Inflammatory macrophage (primary cell): ENCODE data around the gene NOS1AP.
"Not testable (repeated sequence)": the region's sequence is repeated elsewhere in the genome, so short reads cannot be mapped to it uniquely, and the experiment has no call there.

Experiments
- DNase-seq, 2 donors: peaks; one replicate each; pipeline ENCODE4 v3.0.0-alpha.2; 2020 to 2022

NOS1AP gene

DNA sequence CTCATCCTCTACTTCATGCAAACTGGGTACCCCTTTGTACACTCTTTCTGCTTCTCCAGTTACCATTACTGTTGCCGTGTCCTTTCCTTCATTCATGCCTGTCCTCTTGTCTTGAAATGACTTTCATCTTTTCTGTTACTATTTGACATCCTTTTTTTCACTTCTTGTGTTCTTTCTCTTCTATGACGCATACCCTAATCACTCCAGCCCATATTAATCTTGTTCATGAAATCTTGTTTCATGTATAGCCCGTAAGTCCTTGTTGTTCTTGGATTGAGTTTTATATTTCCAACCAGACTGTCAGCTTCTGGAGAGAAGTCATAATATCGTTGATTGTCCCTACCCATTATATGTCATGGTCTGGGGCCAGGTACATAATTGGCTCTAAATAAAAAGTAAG is 126.1 kb downstream of the NOS1AP start:
- DNase-seq, result no peak

DNA sequence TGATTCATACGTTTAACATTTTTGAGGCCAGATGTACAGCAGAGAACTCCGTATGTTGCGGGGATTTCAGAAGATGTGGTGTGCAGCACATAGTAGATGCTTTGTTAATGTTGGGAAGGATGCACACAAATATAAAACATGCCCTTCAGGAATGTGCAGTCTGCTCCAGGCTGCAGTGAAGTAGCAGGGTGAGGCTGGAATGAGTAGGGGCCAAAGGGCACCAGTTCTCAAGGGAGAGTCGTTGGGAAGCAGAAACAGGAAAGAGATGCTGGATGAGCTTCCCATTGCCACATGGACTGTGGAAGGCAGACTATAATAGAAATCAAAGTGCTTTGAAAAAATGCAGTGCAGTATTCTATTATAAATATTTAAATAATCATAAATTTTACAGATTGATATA is 126.9 kb downstream of the NOS1AP start:
- DNase-seq, result no peak

DNA sequence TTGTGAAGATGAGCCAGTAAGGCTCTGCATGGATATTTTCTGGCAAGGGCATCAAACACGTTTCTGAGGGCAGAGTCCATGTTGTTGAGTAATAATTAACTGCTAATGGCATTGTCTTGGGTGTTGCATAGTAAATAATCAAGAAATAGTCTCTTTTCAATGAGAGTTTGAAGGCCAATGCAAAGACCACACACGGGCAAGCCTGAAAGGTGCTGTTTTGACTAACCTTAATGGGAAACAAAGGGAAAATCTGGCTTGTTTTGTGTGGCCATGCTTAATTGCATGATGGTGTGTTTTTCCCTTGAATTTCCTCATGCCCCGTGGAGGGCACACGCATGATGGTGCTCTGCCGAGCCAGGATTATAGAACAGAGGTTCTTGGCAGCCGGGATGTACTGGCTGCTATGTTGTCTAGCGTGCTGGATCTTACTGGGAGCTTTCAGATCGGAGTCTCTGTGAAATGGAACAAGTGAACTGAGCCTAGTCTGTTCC is 127.6 kb downstream of the NOS1AP start:
- no peak for DNase-seq

DNA sequence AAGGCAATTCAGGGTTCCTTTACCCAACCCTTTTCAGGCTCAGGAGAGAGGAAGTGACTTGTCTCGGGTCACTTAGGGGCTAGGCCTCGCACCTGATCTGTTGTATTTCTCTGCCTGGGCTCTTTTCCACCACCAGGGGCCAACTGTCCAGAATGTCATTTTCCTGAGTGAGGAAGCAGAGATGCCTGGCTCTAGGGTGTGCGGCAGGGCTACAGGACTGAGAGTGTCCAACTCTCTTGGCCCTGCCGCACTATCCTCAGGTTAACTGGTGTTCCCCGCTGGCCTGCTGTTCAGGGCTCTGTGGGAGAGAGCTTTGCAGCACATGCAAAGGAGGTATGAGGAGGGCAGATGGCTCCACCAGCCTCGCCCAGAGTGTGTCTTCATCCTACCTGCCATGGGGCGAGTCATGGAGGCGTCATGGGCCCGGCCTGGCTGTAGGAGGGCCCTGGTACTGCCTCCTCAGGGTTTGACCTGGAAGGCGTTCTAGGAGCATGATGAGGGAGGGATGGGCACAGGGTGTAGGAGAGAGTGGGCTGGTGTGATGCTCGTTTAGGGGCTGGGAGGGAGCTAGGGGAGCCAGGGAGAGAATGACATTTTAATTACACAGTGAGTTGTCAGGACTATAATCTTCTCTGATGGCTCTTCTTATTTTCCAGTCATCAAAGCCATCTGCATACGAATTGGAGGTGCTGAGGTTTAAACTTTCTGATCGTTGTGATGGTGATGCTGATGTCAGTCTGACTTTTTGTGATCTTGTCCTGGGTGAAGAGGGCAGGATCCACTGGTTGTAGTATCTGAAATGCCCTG is 128.3 kb downstream of the NOS1AP start:
- no peak for DNase-seq

GRCh38 chr1:162200096-162200847 is 130.8 kb downstream of the NOS1AP start:
- no peak for DNase-seq

GRCh38 chr1:162201062-162201461 is 131.6 kb downstream of the NOS1AP start:
- not testable (repeated sequence) for DNase-seq

DNA sequence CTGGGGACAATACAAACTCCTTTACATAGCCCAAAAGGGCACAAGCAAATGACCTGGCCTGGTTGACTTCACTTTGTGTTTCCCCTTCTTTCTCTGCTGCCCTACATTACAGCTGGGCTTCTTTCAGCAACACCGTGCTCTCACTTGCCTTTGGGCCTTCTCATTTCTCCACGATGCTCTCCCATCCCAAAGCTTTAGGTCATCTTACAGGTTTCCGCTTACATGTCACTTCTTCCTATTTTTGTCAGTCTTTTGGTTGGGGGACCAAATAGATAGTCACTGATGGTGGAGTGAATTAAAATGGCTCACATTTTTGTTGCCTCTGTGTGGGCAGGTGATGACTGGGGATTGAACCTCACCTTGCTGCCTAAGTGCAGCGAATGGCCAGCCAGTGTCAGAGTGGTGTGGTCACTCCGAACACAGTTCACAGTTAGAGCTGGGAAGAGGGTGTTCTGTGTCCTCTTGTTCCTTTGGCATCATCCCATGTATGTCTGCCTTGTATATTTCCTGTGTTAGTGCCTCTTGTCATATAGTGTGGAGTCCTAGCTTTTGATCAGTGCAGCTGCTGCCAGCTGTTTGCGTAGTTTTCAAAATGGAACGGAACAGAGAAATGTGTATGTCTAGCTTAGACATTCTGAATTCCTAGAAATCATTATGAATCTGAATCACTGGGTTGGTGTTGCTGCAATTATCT is 134.8 kb downstream of the NOS1AP start:
- no peak for DNase-seq

DNA sequence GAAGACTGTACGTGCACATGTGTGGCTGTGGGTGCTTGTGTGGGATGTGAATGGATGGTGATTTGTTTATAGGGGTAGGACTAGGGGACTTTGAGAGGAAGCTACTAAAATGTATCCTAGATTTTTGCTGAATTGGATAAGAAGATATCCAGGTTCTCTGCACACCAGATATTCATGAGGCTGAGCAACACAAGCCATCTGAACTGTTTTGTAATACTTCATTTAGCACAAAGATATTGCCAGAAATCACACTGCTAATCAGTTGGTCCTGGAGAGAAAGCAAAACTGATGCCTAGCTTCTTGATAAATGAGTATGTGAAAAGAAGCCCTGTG is 135.3 kb downstream of the NOS1AP start:
- peak in 1 of 2 donors; percentile 20 for DNase-seq

- DNase-seq, result no peak
Observed at GRCh38 chr1:162206300-162206699, 136.8 kb downstream of the NOS1AP start.

- DNase-seq, result no peak
Observed at GRCh38 chr1:162206749-162207635, 137.5 kb downstream of the NOS1AP start.

DNA sequence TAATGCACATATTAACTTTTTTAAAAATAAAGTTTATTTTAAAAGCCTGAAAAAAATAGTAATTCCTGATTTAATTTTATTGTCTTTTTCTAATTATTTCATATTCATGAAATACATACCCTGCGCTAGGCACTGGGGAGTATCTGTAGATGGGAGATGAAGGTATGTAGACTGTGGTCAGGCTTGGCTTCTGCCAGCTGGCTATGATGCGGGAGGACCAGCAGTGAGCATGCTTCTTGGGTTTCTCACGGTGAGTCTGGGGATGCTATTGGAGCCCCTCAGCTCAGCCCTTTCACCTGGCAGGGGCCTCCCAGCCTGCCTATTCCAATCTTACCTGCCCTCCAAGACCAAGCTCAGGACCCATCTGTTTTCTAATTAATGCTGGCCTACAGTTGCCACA is 138.4 kb downstream of the NOS1AP start:
- DNase-seq, result no peak

DNA sequence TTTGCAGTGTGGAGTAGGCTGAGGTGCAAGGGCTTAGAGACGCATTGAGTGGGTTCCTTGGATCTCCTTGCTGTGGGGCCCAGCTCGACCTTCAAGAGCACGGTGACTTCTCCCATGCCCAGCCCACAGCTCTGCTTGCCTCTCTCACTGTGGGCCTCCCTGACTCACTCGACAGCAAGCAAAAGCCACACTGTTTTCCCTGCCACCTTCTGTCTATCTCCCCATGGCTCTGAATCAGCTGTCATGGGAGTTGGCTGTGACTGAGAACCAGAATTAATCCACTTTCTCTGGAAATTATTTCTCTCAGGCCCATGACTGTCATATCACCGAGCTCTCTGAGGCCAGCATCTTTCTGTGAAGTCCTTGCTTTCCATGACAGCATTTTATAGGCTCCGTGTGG is 140.7 kb downstream of the NOS1AP start:
- DNase-seq, result no peak

DNA sequence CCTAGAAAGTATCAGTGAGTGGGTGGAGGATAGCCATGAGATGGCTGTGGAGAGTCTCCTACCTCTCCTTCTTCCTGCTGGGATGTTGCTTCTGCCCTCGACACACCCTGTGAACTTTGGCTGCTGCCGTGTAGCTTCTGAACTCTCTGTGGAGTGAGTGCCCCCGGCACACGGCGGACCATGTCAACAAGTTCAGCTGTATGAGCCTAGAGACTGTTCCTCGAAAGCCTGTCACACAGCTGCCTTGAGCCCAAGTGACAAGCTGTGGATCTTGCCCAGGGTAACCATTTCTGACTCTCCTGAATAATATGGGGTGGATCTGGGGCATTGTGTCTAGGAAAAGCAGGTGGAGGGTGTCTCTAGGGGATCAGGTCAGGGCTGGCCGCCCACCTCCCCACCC is 143.2 kb downstream of the NOS1AP start:
- DNase-seq, result no peak

GRCh38 chr1:162213281-162213912 is 143.9 kb downstream of the NOS1AP start:
- no peak for DNase-seq

- DNase-seq, result no peak
Observed at GRCh38 chr1:162214202-162214601, 144.7 kb downstream of the NOS1AP start.

DNA sequence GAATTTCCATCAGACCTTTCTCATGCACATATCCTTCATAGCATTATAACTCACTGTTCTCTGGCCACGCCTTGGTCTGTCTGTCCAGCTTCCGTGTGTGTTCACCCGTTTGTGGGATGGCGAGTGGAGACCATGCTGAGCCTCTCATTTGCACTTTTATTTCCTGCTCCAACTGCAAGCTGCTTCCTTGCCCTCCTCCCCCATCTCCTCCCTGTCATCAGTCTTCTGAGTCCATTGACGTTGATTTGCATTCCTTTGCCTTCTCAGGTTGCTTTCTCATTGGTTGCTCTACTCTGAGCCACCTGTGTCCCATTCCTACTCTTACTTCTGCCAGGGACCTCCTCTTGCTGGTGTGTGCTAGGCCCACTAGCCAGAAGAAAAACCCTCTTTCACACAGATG is 146.4 kb downstream of the NOS1AP start:
- no peak for DNase-seq

GRCh38 chr1:162216604-162217003 is 147.1 kb downstream of the NOS1AP start:
- no peak for DNase-seq

GRCh38 chr1:162217706-162218105 is 148.2 kb downstream of the NOS1AP start:
- no peak for DNase-seq

DNA sequence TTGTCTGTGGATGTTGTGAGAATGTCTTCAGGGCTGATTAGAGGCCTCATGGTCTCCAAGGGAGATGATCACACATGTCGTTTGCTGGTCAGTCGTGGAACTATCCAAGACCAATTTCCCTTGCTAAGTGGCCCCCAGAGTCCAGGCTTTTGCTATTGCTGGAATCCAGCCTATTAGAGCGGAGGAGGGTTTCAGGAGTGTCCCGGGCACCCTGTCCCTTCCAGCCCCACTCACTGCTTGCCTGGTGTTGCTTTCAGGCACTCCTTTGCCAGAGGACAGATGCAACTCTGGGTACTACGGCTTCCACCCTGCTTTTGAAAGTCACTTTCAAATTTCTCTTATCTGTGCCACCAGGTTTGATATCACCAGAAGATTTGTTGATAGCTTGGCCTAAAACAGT is 149.1 kb downstream of the NOS1AP start:
- no peak for DNase-seq

- DNase-seq, result no peak
Observed at GRCh38 chr1:162218975-162219374, 149.5 kb downstream of the NOS1AP start.

GRCh38 chr1:162219461-162219860 is 150.0 kb downstream of the NOS1AP start:
- no peak for DNase-seq

DNA sequence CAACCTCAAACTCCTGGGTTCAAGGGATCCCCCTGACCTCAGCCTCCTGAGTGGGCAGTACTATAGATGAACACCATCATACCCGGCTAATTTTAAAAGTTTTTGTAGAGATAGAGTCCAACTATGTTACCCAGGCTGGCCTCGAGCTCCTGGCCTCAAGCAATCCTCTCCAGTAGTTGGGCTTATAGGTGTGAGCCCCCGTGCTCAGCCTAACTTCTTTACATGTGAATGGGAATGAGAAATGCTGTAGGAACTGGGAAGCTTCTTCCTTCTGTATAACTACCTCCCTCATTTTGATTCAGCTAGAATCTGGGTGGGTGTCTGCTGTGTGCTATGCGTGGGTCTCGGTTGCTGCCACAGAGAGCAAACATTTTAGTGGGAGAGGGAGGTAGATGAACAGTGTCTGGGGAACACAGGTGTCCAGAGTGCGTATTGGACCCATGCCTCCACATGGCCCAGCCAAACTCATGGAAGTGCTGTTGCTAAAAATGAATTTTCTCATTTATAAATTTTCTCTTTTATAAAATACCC is 150.6 kb downstream of the NOS1AP start:
- DNase-seq, result no peak
